G401 (cell line): ENCODE data around the gene SEPTIN5. TPM values are rescaled to one million over a fixed set of nuclear protein-coding genes. Genes with fewer than 3 reads are reported as not detected.
"Not testable (repeated sequence)": the region's sequence is repeated elsewhere in the genome, so short reads cannot be mapped to it uniquely, and the experiment has no call there.

ENCODE experiments used
- DNase-seq: peaks from one replicate; pipeline ENCODE4 v3.0.0-alpha.2; 2015; ENCODE audit warnings: low spot score
- in situ Hi-C: cut with HindIII; loops from 2 replicates; pipeline ENCODE4 v1.10.0; 2016; ENCODE audit warnings: low sequenced_read_pairs, mixed read lengths
- total RNA-seq: library from RNA; depleted of rRNA; stranded (reverse); fragments of >200 nt; shearing (Covaris generic); gene quantifications from 2 replicates; pipeline ENCODE4 v1.2.3, GENCODE V29; 2014

Gene SEPTIN5
- total RNA-seq, 1 experiment from 2014 or later: 21.4 TPM

- DNase-seq: peak; percentile 68
- in situ Hi-C loops: no loop called here
These were observed 3.6 kb downstream of the SEPTIN5 start for GRCh38 chr22:19717691-19718455.

- in situ Hi-C loops: no loop called here
- DNase-seq: no peak
These were observed 4.2 kb downstream of the SEPTIN5 start for GRCh38 chr22:19718456-19719049.

- in situ Hi-C loops: no loop called here
- DNase-seq: no peak
These were observed 4.8 kb downstream of the SEPTIN5 start for GRCh38 chr22:19719050-19719482.

GRCh38 chr22:19719488-19720021 is 5.3 kb downstream of the SEPTIN5 start:
- DNase-seq: peak; percentile 31

GRCh38 chr22:19720150-19720827 is 6.0 kb downstream of the SEPTIN5 start:
- DNase-seq: no peak
- in situ Hi-C loops: no loop called here

More at GRCh38 chr22:19719488-19720021, 5.3 kb downstream of the SEPTIN5 start:
- in situ Hi-C loops: no loop called here

GRCh38 chr22:19720999-19721329 is 6.7 kb downstream of the SEPTIN5 start:
- in situ Hi-C loops: no loop called here
- no peak for DNase-seq

- in situ Hi-C loops: no loop called here
- no peak for DNase-seq
These were observed 7.3 kb downstream of the SEPTIN5 start for GRCh38 chr22:19721330-19722177.

- no peak for DNase-seq
- in situ Hi-C loops: no loop called here
These were observed 8.1 kb downstream of the SEPTIN5 start for GRCh38 chr22:19722178-19722981.

GRCh38 chr22:19722982-19723231 is 8.6 kb downstream of the SEPTIN5 start:
- in situ Hi-C loops: no loop called here
- no peak for DNase-seq

GRCh38 chr22:19723232-19723982 is 9.1 kb downstream of the SEPTIN5 start, which contains the start of gene GP1BB:
Gene GP1BB, plus strand, starts transcription at chr22:19723539. Its CDS starts 31 bp downstream, at chr22:19723570.
- no peak for DNase-seq
- in situ Hi-C loops: no loop called here

GRCh38 chr22:19723983-19724827 is 9.9 kb downstream of the SEPTIN5 start:
- DNase-seq: no peak
- in situ Hi-C loops: no loop called here

- DNase-seq: no peak
- in situ Hi-C loops: no loop called here
These were observed 10.8 kb downstream of the SEPTIN5 start for GRCh38 chr22:19724927-19725661.

GRCh38 chr22:19726064-19726788 is 11.9 kb downstream of the SEPTIN5 start:
- DNase-seq, in situ Hi-C loops: not testable (repeated sequence)

GRCh38 chr22:19727310-19728150 is 13.2 kb downstream of the SEPTIN5 start:
- DNase-seq: peak; percentile 35
- in situ Hi-C loops: no loop called here

- peak; percentile 64 for DNase-seq
- in situ Hi-C loops: no loop called here
These were observed 14.0 kb downstream of the SEPTIN5 start for GRCh38 chr22:19728271-19728670.
